Psoas muscle (tissue), 8 donors: ENCODE data around the gene PTPRD. TPM values are rescaled to one million over a fixed set of nuclear protein-coding genes. Genes with fewer than 3 reads are reported as not detected.
A peak's percentile ranks its signal among the peaks of the same experiment; 100 is the strongest.

ENCODE experiments used
- ATAC-seq, 4 donors: fragments of 200-7000 bp; cut with Tn5 transposase; one replicate each; pipeline ENCODE4 v1.9.1; 2020; ENCODE audit warnings: moderate library complexity in 3 of 4, mild to moderate bottlenecking in 2 of 4
- DNase-seq, 2 donors: peaks; one replicate each; pipeline ENCODE4 v3.0.0-alpha.2; 2020
- H3K27ac ChIP-seq: fragments of 200-600 bp; one replicate; pipeline ENCODE4 v1.8.0; 2022
- H3K27me3 ChIP-seq, 3 donors: fragments of 200-600 bp in 1 of 3; one replicate each; pipeline versions ENCODE4 v1.6.1 to v1.8.0; 2013 to 2022; ENCODE audit warnings: low read length in 2 of 3, mild to moderate bottlenecking in 2 of 3, moderate library complexity in 1 of 3; ENCODE audit not compliant: insufficient read depth in 3 of 3
- H3K36me3 ChIP-seq, 2 donors: fragments of 200-600 bp in 1 of 2; one replicate each; pipeline versions ENCODE4 v1.6.1 to v1.8.0; 2013 to 2022; ENCODE audit warnings: low read depth in 1 of 2, mild to moderate bottlenecking in 1 of 2, moderate library complexity in 1 of 2; ENCODE audit not compliant: insufficient read depth in 1 of 2
- H3K4me1 ChIP-seq: fragments of 200-600 bp; one replicate; pipeline ENCODE4 v1.8.0; 2022
- H3K4me3 ChIP-seq: fragments of 200-600 bp; one replicate; pipeline ENCODE4 v1.8.0; 2022; ENCODE audit warnings: mild to moderate bottlenecking
- H3K9me3 ChIP-seq: fragments of 200-600 bp; one replicate; pipeline ENCODE4 v1.8.0; 2022
- CTCF ChIP-seq: fragments of 200-600 bp; IDR thresholded peaks from one replicate; pipeline ENCODE4 v1.8.0; 2022; ENCODE audit warnings: antibody characterized with exemption
- WGBS, 3 donors: extraction: QIAGEN DNeasy Blood & Tissue Kit; methylation state at CpG; one replicate each; pipeline versions ENCODE4 v1.1.6 to v1.1.7; 2013; 5-methylcytosine and 5-hydroxymethylcytosine counted together
- intact Hi-C, 2 donors: fragments of 100-400 bp; cut with DNase I; formaldehyde crosslinking; loops; one replicate each; pipeline versions ENCODE4 v1.11.0 to v1.14.2; 2022
- polyA plus RNA-seq, 3 donors: library from polyadenylated mRNA; stranded (reverse); fragments of 200-250 nt; gene quantifications; one replicate each; pipeline ENCODE4 v1.2.3, GENCODE V29; 2013
- total RNA-seq, 4 donors: library from RNA; stranded (reverse); fragmentation: NEBNext Ultra II Directional in 2 of 4; extraction: Animal tissue kit (Norgen Biotek cat#: 25700) in 2 of 4; gene quantifications; one replicate each; pipeline versions ENCODE4 v1.2.1 to v1.2.4, GENCODE V29; 2021 to 2023
- donor health status: healthy with polysubstance abuse.
- donor health status: DM: no; HTN: no; CAD: no; lungs with moderate emphysema.
- donor health status: Bipolar disorder and iron deficiency.
- donor health status: healthy.
- donor health status: DM: yes; HTN: yes; CAD: no.
- donor health status: DM: no; HTN: no; CAD: no.
- donor health status: DM: no; HTN: no; CAD: no.
- donor health status: DM: yes; HTN: yes; CAD: no.

The PTPRD gene
- total and polyA plus RNA-seq, 7 donors = 0.44 to 3.1 (median 0.91) TPM

GRCh38 chr9:8733131-8733954 lies 1879.5 kb downstream of the PTPRD start:
- no peaks in the 10 kb centered on the region for H3K4me1 ChIP-seq
- no peaks in the 10 kb centered on the region for H3K9me3 ChIP-seq
- no peak for TF ChIP-seq CTCF
- ATAC-seq = peak in 2 of 4 donors; percentile 43 to 48
- peak overlapping the region; percentile 35 for H3K4me3 ChIP-seq
- DNase-seq = peak in 1 of 2 donors; percentile 30
- H3K36me3 ChIP-seq = no peaks in the 10 kb centered on the region
- no peak overlapping the region for H3K27ac ChIP-seq
- intact Hi-C loops = no loop called here
- WGBS, 3 donors = 8 to 14% (median 9%) methylated on average over 17 of the region's 17 CpGs
- peaks cover 0 to 2% (median 0%) of the 10 kb centered on the region in 3 donors for H3K27me3 ChIP-seq

GRCh38 chr9:8732367-8733075 lies 1880.3 kb downstream of the PTPRD start:
- Histone ChIP-seq H3K27ac (no peak overlapping the region), H3K9me3 (no peaks in the 10 kb centered on the region), H3K36me3 (no peaks in the 10 kb centered on the region), H3K4me1 (no peaks in the 10 kb centered on the region), H3K4me3 (no peak overlapping the region), H3K27me3 (peaks cover 0 to 2% (median 0%) of the 10 kb centered on the region in 3 donors)
- DNase-seq (no peak), ATAC-seq (no peak)
- TF ChIP-seq CTCF = no peak
- 39 to 57% (median 40%) methylated on average over 3 of the region's 3 CpGs for WGBS, 3 donors
- intact Hi-C loops = no loop called here

GRCh38 chr9:8730618-8731017 lies 1882.2 kb downstream of the PTPRD start:
- intact Hi-C loops = no loop called here
- no peak for TF ChIP-seq CTCF
- H3K9me3 ChIP-seq = no peaks in the 10 kb centered on the region
- H3K4me3 ChIP-seq = no peak overlapping the region
- no peak overlapping the region for H3K27ac ChIP-seq
- H3K4me1 ChIP-seq = no peaks in the 10 kb centered on the region
- H3K36me3 ChIP-seq = no peaks in the 10 kb centered on the region
- peaks cover 0 to 2% (median 0%) of the 10 kb centered on the region in 3 donors for H3K27me3 ChIP-seq
- 88 to 91% (median 89%) methylated on average over 7 of the region's 7 CpGs for WGBS, 3 donors
- ATAC-seq (no peak), DNase-seq (no peak)

- Histone ChIP-seq H3K36me3 (no peaks in the 10 kb centered on the region), H3K4me1 (no peaks in the 10 kb centered on the region), H3K4me3 (no peak overlapping the region), H3K27me3 (no peaks in the 10 kb centered on the region), H3K9me3 (no peaks in the 10 kb centered on the region), H3K27ac (no peak overlapping the region)
- no peak for DNase-seq
- intact Hi-C loops = no loop called here
- WGBS, 3 donors = 78 to 79% (median 79%) methylated on average over 2 of the region's 2 CpGs
- no peak for TF ChIP-seq CTCF
- no peak for ATAC-seq
Measured at GRCh38 chr9:8728910-8729309, 1883.9 kb downstream of the PTPRD start.
